Measurements from ENCODE around the gene CPN2. TPM values are rescaled to one million over a fixed set of nuclear protein-coding genes. Genes with fewer than 3 reads are reported as not detected.

The CPN2 gene
- polyA plus RNA-seq, 1 donor from 2014 or later = not detected

GRCh38 chr3:194373028-194373427 lies 21.9 kb upstream of the CPN2 start:
- Mint-ChIP-seq H3K36me3 (peaks cover 3% of the 10 kb centered on the region), H3K4me1 (peaks cover 0 to 4% (median 0%) of the 10 kb centered on the region in 3 donors), H3K9me3 (no peaks in the 10 kb centered on the region), H3K27ac (no peak overlapping the region), H3K27me3 (peaks cover 29% of the 10 kb centered on the region), H3K4me3 (no peak overlapping the region)

- peaks cover 3% of the 10 kb centered on the region for H3K36me3 Mint-ChIP-seq
- no peak overlapping the region for H3K4me3 Mint-ChIP-seq
- H3K27me3 Mint-ChIP-seq = peaks cover 25% of the 10 kb centered on the region
- H3K27ac Mint-ChIP-seq = no peak overlapping the region
- no peaks in the 10 kb centered on the region for H3K9me3 Mint-ChIP-seq
- peaks cover 0 to 4% (median 0%) of the 10 kb centered on the region in 3 donors for H3K4me1 Mint-ChIP-seq
These were observed 19.6 kb upstream of the CPN2 start for GRCh38 chr3:194370753-194371152.

GRCh38 chr3:194369522-194370279 lies 18.6 kb upstream of the CPN2 start, which contains the start of gene LRRC15:
Gene LRRC15, minus strand, starts transcription at chr3:194369743. Its CDS starts 8,700 bp downstream, at chr3:194361043.
- H3K4me1 Mint-ChIP-seq = peaks cover 0 to 2% (median 0%) of the 10 kb centered on the region in 3 donors
- H3K9me3 Mint-ChIP-seq = no peaks in the 10 kb centered on the region
- no peak within 1 kb of the TSS for H3K4me3 Mint-ChIP-seq
- H3K27me3 Mint-ChIP-seq = peaks cover 25% of the 10 kb centered on the region
- H3K27ac Mint-ChIP-seq = no peak within 1 kb of the TSS
- peaks cover 1% of the 10 kb centered on the region for H3K36me3 Mint-ChIP-seq

GRCh38 chr3:194368918-194369317 lies 17.8 kb upstream of the CPN2 start:
- H3K27me3 Mint-ChIP-seq = peaks cover 25% of the 10 kb centered on the region

GRCh38 chr3:194367992-194368841 lies 17.1 kb upstream of the CPN2 start:
- no peak overlapping the region for H3K4me3 Mint-ChIP-seq
- no peak overlapping the region for H3K27ac Mint-ChIP-seq
- no peaks in the 10 kb centered on the region for H3K9me3 Mint-ChIP-seq
- H3K27me3 Mint-ChIP-seq = peaks cover 25% of the 10 kb centered on the region
- peaks cover 0 to 2% (median 0%) of the 10 kb centered on the region in 3 donors for H3K4me1 Mint-ChIP-seq
- peaks cover 1% of the 10 kb centered on the region for H3K36me3 Mint-ChIP-seq

More at GRCh38 chr3:194368918-194369317, 17.8 kb upstream of the CPN2 start:
- Mint-ChIP-seq H3K27ac (no peak overlapping the region), H3K9me3 (no peaks in the 10 kb centered on the region), H3K4me1 (peaks cover 0 to 2% (median 0%) of the 10 kb centered on the region in 3 donors), H3K4me3 (no peak overlapping the region), H3K36me3 (peaks cover 1% of the 10 kb centered on the region)

GRCh38 chr3:194365978-194366490 lies 14.9 kb upstream of the CPN2 start:
- peaks cover 0 to 2% (median 0%) of the 10 kb centered on the region in 3 donors for H3K4me1 Mint-ChIP-seq
- H3K36me3 Mint-ChIP-seq = no peaks in the 10 kb centered on the region
- H3K9me3 Mint-ChIP-seq = no peaks in the 10 kb centered on the region
- H3K4me3 Mint-ChIP-seq = no peak overlapping the region
- no peak overlapping the region for H3K27ac Mint-ChIP-seq
- peaks cover 23% of the 10 kb centered on the region for H3K27me3 Mint-ChIP-seq

- Mint-ChIP-seq H3K36me3 (no peaks in the 10 kb centered on the region), H3K9me3 (no peaks in the 10 kb centered on the region), H3K27ac (no peak overlapping the region), H3K27me3 (peaks cover 21% of the 10 kb centered on the region), H3K4me1 (peaks cover 0 to 2% (median 0%) of the 10 kb centered on the region in 3 donors), H3K4me3 (no peak overlapping the region)
These were observed 14.4 kb upstream of the CPN2 start for GRCh38 chr3:194365526-194365925.

GRCh38 chr3:194364652-194365434 lies 13.7 kb upstream of the CPN2 start:
- peaks cover 24% of the 10 kb centered on the region for H3K27me3 Mint-ChIP-seq

GRCh38 chr3:194364314-194364651 lies 13.2 kb upstream of the CPN2 start:
- H3K27ac Mint-ChIP-seq = no peak overlapping the region
- peaks cover 0 to 2% (median 0%) of the 10 kb centered on the region in 3 donors for H3K4me1 Mint-ChIP-seq
- H3K36me3 Mint-ChIP-seq = no peaks in the 10 kb centered on the region
- H3K27me3 Mint-ChIP-seq = peaks cover 22% of the 10 kb centered on the region
- no peak overlapping the region for H3K4me3 Mint-ChIP-seq
- no peaks in the 10 kb centered on the region for H3K9me3 Mint-ChIP-seq

More at GRCh38 chr3:194364652-194365434, 13.7 kb upstream of the CPN2 start:
- Mint-ChIP-seq H3K27ac (no peak overlapping the region), H3K4me1 (peaks cover 0 to 2% (median 0%) of the 10 kb centered on the region in 3 donors), H3K4me3 (no peak overlapping the region), H3K9me3 (no peaks in the 10 kb centered on the region), H3K36me3 (no peaks in the 10 kb centered on the region)

GRCh38 chr3:194360568-194360967 lies 9.4 kb upstream of the CPN2 start:
- no peaks in the 10 kb centered on the region for H3K9me3 Mint-ChIP-seq
- no peaks in the 10 kb centered on the region for H3K4me1 Mint-ChIP-seq
- no peak overlapping the region for H3K27ac Mint-ChIP-seq
- H3K4me3 Mint-ChIP-seq = no peak overlapping the region
- H3K27me3 Mint-ChIP-seq = peaks cover 14% of the 10 kb centered on the region
- no peaks in the 10 kb centered on the region for H3K36me3 Mint-ChIP-seq

- H3K36me3 Mint-ChIP-seq = no peaks in the 10 kb centered on the region
- no peak overlapping the region for H3K27ac Mint-ChIP-seq
- peaks cover 14% of the 10 kb centered on the region for H3K27me3 Mint-ChIP-seq
- no peak overlapping the region for H3K4me3 Mint-ChIP-seq
- H3K4me1 Mint-ChIP-seq = no peaks in the 10 kb centered on the region
- H3K9me3 Mint-ChIP-seq = no peaks in the 10 kb centered on the region
These were observed 6.6 kb upstream of the CPN2 start for GRCh38 chr3:194357681-194358080.

- H3K27ac Mint-ChIP-seq = no peak overlapping the region
- H3K4me1 Mint-ChIP-seq = no peaks in the 10 kb centered on the region
- H3K27me3 Mint-ChIP-seq = peaks cover 11% of the 10 kb centered on the region
- H3K9me3 Mint-ChIP-seq = no peaks in the 10 kb centered on the region
- no peaks in the 10 kb centered on the region for H3K36me3 Mint-ChIP-seq
- H3K4me3 Mint-ChIP-seq = no peak overlapping the region
These were observed 4.3 kb upstream of the CPN2 start for GRCh38 chr3:194355379-194355778.

GRCh38 chr3:194354315-194354714 lies 3.2 kb upstream of the CPN2 start:
- H3K27me3 Mint-ChIP-seq = peaks cover 8% of the 10 kb centered on the region
- H3K4me3 Mint-ChIP-seq = no peak overlapping the region
- no peaks in the 10 kb centered on the region for H3K4me1 Mint-ChIP-seq
- H3K36me3 Mint-ChIP-seq = no peaks in the 10 kb centered on the region
- no peaks in the 10 kb centered on the region for H3K9me3 Mint-ChIP-seq
- no peak overlapping the region for H3K27ac Mint-ChIP-seq

GRCh38 chr3:194352667-194353246 lies 1.6 kb upstream of the CPN2 start:
- Mint-ChIP-seq H3K4me1 (no peaks in the 10 kb centered on the region), H3K27me3 (peaks cover 2% of the 10 kb centered on the region), H3K4me3 (no peak overlapping the region), H3K9me3 (no peaks in the 10 kb centered on the region), H3K27ac (no peak overlapping the region), H3K36me3 (no peaks in the 10 kb centered on the region)

Data from IgD-negative memory B cell (primary cell).